ENCODE measurements around the gene ISYNA1. TPM values are rescaled to one million over a fixed set of nuclear protein-coding genes. Genes with fewer than 3 reads are reported as not detected.
A peak's percentile ranks its signal among the peaks of the same experiment; 100 is the strongest.

Gene ISYNA1
- polyA plus RNA-seq (2014; cell fraction: cytosol; rRNA removed): 121 and 123 TPM in 2 replicates
- polyA plus RNA-seq (2014; cell fraction: nucleus; rRNA removed): 702 and 880 TPM in 2 replicates

DNA sequence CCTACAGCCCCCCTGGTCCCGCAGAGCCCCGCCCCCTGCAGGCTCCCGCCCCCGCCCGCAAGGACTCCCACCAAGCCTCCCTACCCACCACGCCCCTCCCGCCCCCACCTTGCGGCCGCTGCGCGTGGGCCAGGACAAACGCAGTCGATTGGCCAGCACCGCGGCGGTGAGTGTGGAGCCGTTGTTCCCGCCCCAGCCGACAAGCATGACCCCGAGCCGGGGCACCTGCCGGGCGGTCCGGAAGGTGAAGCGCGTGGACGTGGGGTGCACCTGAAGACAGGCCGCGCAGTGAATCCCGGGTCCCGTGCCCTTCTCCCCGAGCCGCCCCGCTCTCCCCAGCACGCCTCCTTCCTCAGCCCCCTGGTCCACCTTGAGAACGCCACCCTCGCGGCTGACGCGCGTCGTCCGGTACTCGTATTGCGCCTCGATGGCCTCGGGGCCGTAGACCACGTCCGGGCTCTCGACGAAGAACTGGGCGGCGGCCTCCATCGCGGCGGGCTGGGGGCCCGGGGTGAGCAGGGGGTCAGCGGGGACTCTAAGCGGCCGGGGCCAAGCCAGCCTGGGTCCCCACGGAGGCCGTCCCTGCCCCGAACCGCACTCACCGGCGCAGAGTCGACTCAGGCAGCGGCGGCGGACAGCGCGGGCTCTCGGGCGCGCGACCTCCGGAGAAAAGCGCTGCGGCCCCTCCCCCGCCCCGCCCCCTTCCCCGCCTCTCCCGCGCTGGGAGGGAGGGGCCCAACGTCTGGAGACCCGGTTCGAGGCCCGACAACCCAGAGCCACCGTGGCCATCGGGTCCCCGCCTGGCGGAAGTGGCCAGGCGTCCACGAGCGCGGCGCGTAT lies at the start of gene ISYNA1:
TSS of gene ISYNA1 (minus strand) at position 643 of the 840 bp plus-strand sequence. CDS start at position 489, 154 bp downstream.
- peak; percentile 63 for DNase-seq (ENCODE audit: low spot score)

DNA sequence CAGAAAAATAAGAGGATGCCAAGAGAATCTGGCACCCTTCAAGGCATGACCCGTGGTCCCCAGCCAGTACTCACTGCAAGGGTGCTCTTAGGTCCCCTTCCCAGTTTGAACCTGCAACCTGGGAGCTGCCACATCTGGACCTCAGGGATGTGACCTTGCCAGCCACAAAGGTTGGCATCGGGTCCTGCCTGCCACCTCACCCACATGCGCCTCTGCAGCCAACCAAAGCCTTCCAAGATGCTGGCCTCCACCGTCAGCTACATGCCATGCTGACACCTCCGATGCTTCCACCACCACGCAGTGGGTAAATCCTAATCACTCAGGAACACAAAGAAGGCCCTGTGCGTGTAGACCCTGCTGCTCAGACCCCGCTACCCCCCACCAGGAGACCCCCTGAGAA lies 48.8 kb upstream of the ISYNA1 start:
- no peak for DNase-seq (ENCODE audit: low spot score)

DNA sequence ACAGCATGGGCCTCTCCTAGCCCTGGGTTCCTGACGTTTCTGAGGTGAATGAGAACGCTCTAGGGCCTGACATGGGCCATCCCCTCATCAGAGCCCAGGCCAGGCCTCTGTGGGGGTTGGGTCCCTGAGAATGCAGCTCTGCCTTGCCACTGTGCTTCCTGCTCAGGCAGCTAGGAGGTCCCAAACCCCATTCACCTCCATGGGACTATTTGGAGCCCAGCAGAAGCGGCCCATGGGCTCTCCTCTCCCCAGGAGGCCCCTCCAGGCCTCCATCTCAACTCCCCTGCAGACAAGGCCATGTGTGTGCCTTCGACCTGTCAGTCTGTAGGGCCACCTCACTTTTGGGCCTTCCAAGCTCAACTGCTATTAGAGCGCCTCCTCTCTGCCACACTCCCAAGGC lies 47.1 kb upstream of the ISYNA1 start:
- no peak for DNase-seq (ENCODE audit: low spot score)

DNA sequence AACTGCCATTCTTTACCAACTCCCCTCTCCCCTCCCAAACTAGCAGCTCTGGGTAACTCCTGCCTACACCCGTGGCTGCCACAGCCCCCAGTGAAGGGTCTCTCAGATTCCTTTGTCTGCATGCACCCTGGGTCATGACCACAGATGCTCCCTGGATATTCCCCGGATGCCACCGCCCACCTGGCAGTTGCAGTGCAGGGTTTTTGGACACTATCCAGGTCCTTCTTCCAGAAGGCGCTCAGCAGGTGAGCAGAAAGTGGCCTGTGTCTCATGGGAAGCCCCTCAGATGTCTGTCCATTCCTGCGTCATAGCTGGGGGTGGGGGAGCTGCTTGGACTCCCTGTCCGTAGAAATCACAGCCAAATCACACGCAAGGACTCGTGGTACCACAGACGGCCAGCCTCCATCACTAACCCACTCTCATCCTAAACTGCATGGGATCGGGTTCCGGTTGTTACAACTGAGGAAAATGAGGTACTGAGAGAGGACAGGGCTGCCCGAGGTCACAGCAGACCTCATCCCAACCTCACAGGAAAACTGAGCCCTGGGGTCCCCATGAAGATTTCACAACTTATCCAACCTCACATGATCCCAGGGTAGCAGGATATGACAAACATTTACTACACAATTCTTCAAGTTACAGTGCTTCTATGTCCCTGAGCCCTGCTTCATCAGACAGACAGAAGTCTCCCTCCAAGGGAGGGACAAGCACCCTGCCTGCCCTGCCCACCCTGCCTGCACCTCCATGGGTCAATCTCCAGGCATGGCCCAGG lies 45.4 kb upstream of the ISYNA1 start:
- no peak for DNase-seq (ENCODE audit: low spot score)

DNA sequence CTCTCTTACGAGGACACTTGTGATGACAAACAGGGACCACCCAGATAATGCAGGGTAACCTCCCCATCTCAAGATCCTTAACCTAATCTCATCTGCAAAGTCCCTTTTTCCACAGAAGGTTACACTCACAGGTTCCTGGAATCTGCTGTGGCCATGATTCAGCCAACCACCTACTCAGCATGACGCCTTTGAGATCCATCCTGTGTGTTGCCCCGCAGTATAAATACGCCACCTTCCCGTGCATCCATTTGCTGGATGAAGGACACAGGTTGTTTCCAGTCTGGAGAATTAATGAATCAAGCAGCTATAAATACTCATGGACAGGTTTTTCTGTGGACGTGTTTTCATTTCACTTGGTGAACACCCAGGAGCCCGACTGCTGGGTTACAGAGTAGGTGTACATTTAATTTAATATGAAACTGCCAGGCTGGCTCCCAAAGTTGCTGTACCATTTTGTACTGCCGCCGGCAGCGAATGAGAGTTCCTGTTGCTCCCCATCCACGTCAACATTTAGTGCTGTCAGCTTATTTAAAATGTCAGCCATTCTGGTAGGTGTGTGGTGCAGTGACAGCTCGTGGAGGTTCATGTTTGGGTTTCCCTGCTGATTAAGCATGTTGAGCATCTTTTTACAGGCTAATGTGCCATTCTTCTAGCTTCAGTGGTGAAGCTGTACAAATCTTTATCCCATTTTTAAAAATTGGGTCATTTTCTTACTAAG lies 43.7 kb upstream of the ISYNA1 start:
- DNase-seq (ENCODE audit: low spot score): no peak

DNA sequence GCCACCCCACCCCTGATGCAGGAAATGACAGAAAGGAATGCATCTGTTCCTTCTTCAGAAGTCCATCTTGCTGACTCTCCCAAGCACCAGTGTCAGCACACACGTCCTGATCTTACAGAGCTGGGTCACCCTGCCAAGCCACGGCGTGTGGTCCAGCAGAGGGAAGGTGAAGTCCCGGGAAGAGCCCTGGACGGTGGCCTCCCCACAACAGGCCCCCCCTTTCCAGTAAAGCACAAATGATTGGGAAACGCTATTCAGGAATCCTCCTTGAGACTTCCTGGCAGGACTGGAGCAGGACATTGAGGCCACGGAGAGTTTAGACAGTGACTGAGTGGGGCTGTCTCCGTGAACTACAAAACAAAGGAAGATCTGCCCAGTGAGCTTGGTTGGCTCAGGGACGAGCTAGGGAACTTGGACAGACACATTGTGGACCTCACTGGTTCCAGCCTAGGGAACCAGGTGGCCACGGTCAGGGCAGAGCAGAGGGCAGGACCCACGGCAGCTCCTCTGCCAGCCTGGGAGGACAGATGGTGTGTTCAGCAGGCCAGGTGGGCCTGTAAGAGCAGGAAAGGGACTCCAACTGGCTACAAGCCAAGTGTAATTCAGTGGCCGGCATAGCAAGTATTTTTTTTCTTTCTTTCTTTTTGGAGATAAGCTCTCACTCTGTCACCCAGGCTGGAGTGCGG lies 42.2 kb upstream of the ISYNA1 start:
- no peak for DNase-seq (ENCODE audit: low spot score)

DNA sequence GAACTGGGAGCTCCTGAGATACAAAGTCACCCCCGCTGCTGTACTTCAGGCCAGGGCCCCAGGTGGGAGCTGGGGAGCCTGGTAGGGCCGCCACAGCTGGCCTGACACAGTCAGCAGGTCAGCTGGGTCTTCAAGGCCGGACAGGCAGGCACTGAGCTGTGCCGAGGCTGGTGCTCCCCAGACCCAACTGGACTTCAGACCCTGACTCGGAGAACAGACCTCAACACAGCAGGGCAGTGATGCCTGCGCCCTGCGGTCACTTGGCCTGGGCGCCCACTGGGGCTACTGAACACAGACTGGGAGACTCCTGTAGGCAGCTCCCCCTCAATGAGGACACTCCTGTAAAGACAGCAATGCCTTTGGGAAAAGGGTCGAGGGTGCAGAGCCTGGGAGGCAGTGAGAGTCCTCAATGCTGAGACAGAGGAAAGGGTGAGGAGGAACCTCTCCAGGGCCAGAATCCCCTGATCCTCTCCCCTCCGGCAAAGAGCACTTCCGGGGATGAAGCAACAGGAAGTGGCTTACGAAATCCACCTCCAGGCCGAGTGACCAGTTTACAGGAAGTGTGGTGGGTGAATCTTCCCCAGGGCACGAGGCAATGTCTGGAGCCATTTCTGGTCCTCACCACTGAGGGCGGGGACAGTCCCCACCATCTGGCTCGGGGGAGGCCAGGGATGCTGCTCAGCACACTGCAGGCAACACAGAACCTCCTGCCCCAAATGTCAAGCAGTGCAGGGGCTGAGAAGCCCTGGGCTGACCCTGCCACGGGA lies 40.8 kb upstream of the ISYNA1 start:
- no peak for DNase-seq (ENCODE audit: low spot score)

DNA sequence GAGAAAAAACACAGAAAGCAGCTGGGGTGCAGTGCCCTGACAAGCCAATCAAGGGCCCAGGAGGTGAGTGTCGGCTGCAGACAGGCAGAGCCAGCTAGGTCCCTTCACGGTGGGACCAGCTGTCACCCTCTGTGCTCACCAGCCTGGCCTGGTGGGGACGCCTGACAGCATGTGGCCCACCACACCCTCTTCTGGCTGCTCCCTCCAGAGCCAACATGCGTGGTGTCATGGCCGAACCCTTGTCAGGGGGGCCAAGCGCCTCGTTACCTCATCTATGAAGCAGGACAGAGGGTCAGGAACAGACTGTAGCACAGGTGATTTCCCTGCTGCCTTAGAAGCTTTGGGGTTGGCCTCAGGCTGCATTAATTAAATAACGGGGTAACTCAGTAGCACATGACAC lies 40.0 kb upstream of the ISYNA1 start:
- DNase-seq (ENCODE audit: low spot score): no peak

DNA sequence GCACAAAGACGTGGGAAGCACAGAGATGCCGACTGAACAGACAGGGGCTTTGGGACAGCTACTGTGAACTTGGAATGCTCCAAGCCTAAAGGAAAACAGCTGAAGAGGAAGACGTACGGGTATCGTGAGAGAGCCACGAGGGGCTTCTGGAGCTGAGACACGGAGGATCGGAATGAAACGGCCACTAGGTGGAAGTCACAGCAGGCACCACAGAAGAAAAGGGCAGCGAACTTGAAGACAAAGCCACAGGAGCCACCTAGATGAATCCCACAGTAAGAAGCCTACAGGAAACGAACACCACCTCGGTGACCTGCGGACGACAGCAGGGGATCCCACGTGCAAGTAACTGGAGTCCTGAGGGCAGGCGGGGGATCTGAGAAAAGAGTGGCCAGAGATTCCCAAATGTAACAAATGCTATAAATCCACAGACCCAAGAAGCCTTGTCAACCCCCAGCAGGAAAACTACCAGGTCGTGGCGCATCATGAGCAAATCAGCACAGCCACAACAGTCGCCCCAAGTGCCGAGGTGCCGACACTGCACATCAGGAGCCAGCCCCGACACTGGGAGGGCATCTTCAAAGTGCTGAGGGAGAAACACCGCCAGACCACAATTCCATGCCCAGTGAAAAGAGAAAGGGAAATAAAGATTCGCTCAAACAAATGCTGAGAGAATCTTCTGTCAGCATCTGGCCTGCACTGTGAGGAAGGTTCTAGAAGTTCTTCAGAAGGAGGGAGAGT lies 39.3 kb upstream of the ISYNA1 start:
- no peak for DNase-seq (ENCODE audit: low spot score)

DNA sequence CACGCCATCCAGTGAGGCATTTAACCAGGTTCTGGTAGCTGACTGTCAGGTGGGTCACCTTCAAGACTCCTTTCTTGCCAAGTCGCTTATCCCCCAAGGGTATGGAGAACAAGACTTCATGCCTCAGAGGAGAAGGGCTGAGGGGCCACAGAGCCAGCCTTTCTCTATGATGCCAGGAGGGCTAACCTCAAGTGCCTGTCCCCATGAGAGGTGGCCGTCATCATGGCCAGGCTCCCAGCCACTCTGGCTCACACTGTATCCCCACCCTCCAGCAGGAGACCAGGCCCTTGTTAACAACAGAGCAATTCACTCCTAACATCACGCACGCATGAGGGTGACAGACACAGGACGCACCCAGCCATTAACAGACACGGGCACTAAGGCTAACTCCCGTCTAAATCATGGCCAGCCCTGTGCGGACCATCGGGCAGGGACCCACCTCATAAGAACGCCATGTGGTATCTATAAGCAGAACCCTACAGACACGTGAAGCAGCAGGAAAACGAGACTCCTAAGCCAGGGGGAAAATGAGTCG lies 38.6 kb upstream of the ISYNA1 start:
- DNase-seq (ENCODE audit: low spot score): no peak

DNA sequence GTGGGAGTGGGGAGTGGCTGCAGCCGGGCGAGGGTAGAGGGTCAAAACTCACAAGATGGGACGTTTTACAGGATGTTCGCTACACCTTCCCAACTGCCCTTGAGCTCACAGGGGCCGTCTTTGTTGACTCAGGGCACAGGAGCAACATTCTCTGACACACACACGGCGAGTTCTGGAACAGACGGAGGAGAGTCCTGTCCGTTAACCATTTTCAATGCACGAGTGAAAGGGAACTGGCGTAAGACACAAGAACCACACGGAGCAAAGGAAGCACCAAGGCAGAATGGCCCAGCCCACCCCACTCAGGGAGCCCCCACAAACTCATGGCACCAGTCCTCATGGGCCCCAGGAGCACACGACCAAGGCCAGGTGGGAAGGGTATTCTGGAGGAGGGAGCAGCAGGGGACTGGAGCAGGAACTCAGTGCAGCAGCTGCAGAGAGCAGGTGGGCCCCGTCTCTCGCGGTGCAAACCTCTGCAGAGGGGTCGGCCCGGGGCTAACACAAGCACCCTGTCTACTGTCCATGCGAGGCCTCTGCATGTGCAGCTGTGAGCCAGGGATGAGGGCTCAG lies 37.9 kb upstream of the ISYNA1 start:
- DNase-seq (ENCODE audit: low spot score): no peak

DNA sequence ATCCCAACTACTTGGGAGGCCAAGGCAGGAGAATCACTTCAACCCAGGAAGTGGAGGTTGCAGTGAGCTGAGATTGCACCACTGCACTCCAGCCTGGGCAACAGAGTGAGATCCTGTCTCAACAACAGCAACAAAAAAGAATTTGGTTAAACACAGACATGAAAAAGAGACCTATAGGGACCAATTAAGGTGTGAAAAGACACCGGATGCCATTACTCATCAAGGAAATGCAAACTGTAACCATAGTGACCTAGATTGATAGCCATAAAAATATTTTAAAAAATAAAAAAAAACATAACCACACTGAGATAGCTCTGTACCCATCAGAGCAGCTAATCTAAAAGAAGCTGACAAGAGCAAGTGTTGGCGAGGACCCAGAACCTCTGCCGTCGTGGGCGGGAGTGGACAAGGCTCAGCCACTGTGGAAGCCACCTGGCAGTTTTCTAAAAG lies 37.1 kb upstream of the ISYNA1 start:
- no peak for DNase-seq (ENCODE audit: low spot score)

DNA sequence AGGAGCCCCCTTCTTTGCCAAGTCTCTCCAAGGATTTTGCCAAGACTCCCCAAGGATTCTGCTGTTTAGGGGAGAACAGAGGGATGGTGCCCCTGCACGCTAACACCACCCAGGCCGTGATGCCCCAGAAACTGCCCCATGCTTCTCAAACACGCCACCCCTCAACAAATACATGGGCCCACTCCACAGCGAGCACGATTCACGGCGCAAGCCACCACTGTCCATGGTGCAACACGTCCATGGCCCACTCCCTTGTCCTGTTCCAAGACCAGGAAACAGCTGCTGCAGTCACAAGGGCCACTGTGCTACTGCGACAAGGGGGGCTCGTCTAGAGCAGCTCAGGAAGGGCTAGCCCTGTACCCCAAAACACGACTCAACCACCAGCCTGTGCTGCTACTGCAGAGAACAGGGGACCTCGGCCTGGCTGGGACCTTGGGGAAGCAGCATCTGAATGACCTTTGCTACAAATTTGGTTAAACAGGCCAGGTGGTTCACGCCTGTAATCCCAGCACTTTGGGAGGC lies 36.5 kb upstream of the ISYNA1 start:
- no peak for DNase-seq (ENCODE audit: low spot score)

DNA sequence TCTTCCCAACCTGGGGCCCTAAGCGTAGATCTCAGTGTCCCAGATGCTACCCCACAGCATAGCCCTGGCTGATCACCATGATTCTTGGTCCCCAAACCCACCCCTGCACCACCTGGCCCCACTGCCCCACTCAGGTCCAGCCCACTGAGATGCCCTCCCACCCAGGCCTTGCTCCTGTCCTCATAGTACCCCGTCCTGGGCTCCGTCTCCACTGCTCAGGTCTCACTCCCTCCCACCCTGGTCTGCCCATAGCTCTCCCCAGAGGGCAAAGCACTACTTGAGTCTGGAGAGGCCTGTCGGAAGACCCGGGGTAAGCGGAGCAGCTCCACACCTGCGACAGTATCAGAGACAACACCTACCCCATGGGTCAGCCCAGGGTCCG lies 35.8 kb upstream of the ISYNA1 start:
- no peak for DNase-seq (ENCODE audit: low spot score)

DNA sequence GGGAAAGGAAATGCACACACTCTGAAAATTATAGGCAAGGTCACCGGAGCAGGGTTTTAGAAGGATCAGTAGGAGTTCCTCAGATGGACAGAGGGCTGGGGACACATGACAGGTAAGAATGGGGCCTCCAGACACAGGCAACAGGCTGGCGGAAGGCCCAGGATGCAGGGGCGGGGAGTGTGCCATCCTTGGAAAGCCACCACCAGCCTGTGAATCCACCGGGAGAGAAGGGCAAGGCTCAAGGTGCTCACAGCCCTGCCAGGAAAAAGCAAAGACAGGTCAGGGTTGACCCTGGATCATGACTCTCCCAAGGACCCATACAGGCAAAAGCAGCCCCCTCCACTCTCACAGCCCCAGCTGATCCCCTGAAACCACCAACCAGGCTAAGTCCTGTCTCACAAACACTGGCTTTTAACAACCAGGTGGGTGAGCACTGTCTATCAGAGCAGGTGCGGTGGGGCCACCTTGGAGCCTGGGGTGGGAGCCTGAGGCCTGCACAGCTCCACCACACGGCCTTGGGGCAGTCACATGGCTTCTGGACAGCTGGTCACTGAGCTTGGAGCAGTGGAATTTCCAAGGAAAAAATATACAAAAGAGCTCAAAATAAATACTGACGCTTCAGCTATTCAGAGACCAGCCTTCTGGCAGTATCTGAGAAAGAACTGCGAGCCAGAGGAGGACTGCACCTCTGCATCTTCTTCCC lies 35.2 kb upstream of the ISYNA1 start:
- DNase-seq (ENCODE audit: low spot score): no peak

DNA sequence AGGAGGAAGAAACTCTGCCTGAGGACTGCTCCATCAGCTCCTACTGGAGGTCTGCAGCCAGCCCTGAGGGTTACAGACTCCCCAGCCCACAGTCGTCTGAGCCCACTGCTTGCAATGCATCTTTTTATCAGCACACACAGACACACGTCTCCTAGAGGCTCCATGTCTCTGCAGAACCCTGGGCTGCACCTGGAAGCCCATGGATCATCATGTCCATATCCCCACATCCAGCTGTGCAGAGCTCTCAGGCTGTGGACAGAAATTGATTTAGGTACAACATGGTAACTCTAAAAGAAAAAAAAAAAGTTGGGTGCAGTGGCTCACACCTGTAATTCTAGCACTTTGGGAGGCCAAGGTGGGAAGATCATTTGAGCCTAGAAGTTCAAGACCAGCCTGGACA lies 32.9 kb upstream of the ISYNA1 start:
- DNase-seq (ENCODE audit: low spot score): no peak

DNA sequence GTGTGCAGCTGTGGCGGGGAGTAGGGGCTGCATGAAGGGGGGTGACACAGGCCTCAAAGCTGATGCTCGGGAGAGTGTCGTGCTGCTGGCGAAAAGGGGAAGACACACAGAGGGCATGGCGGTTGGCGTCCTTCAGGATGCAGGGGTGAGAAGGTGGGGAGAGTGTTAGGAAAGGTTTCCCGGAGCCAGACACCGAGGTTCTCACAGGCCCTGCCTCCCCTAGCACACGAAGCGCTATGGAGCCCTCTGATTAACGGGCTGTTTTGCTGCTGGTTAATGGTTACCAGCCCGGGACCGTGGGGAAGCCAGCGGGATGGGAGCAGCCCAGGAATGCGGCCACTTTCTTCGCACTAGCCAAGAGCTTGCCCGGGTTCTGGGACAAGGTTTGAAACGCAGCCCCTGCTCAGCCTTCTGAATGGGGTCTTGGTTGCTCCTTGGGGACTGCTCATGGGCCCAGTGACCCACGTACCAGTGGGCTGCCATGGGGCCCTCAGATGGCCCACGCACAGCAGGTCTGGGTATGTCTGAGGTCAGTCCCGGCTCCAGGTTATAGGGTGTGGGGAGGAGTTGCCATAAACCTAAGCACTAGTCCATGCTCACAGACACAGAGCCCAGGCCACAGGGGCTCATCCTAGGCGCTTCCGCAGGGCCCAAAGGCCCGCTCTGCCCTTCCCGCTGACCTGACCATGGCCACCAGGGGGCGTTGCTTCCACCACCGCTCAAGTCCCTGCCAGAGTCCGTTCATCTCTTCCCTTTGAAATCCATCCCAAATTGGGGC lies 31.3 kb upstream of the ISYNA1 start:
- peak; percentile 57 for DNase-seq (ENCODE audit: low spot score)

DNA sequence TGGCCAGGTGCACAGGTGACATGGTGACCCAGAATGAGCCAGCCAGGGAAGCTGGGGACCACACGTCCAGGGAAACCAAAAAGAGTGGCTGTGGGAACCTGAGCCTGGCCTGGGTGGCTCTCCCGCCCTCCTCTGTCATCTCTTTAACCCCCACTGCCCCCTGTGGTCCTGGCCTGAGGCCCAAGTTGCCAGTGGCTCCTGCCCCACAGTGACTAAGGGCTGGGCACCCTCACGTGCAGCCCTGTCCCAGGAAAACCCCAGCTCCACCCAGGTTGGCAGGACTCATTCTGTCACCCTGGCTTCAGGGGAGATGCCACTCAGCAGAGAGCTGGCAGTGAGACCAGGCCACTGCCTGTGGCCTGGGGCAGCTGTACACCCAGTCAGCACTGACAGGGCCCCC lies 30.6 kb upstream of the ISYNA1 start:
- DNase-seq (ENCODE audit: low spot score): no peak
